Measurements from ENCODE around the gene AK1. TPM values are rescaled to one million over a fixed set of nuclear protein-coding genes. Genes with fewer than 3 reads are reported as not detected.

AK1 gene, protein sequence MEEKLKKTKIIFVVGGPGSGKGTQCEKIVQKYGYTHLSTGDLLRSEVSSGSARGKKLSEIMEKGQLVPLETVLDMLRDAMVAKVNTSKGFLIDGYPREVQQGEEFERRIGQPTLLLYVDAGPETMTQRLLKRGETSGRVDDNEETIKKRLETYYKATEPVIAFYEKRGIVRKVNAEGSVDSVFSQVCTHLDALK
- total RNA-seq (2022; extraction: Qiagen RNA extraction) = 41.1 to 85.2 TPM (median 75.6 TPM) in 5 replicates

DNA sequence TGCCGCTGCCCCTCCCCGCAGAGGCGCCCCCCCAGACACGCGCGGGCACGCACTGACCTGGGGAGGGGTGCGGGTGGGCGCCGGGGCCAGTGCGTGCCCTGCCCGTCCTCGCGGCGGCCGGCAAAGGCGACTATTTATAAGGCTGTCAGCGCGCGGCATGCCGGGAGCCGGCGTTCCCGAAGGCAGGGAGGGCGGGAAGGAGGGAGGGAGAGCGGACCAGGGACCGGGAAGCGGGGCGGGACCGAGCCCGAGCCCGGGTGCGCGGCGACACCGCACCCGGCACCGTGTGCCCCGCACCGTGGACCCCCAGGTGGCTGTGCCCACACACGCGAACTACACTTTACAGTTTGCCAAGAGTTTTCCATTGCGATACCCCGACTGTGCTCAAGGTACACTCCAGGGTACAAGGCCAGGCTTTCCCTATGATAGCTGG is at the start of gene AK1:
Gene AK1 (minus strand): TSS at position 110 of the 433 bp plus-strand sequence. CDS start 3,058 bp downstream, outside the sequence.

DNA sequence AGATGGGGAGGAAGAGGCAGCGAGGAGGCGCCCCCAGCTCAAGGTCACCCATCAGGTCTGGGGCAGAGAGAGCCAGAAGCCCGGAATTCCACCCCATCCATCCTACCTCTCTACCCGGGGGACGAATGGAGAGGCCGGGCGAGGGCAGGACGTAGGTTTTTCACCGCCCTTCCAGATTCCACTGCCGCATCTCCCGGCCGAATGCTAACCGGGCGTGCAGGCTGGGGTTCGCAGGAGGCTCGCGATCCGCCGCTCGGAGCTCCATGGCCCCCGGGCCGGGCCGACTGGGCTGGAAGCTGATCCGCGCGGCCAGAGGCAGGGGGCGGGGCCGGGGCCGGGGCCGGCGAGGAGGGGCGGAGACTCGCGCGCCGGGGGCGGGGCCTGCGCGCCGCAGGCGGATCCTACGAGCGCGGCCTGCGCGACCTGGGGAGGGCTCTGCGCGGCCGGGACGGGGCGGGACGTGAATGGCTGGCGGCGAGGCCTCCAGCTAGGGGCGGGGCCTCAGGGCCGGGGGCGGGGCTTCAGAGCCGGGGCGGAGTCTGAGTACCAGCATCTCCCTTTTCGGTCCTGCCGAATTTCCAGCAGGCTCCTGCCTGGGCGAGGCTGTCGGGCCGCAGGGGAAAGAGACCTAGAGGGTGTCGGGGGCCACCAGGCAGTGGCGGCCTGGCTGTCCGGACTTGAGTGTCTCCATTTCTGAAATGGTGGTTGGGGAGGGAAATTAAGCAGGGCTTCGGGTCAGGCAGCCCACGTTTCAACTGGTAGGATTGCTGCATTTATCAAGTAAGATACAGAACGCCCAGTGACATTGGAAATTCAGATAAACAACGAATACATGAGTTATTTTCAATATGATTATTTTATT is 39.5 kb upstream of the AK1 start, which contains the start of gene ST6GALNAC4:
Gene ST6GALNAC4 (minus strand): TSS at position 322 of the 862 bp plus-strand sequence. CDS start 622 bp downstream, outside the sequence.

DNA sequence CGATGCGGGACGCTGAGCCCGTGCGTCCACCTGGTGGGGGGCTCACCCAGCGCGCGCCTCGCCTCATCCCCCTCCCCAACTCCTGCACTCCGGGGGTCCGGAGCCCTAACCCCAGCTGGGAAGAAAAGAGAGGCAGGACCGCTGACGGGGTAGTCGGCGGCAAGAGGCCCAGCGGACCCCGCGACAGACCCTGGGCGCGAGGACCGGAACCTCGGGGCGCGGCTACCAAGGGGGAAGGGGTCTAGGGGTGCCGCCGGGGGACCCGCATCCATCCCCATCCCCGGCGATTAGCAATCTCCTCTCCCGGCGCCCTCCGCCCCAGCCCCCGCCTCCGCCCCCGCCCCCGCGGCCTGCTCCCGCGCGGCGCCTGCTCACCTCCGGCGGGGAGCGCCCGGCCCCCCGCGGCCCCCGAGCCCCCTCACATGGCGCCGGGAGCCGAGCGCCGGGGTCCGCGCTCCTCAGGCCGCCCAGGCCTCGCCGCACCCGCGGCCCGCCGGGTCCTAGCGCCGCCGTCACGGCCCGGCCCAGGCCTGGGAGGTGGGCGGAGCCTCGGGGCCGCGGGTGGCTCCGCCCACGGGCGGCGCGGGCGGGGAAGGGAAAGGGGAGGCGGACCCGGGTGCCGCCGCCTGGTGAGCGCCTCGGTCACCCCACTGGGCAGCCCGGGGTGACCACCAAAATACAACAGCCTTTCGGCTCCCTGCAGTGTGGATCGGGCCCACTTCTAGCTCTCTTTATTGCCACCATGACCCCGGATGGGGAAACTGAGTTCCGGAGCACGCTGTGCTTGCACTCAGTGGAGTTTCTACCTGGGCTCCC is 21.9 kb upstream of the AK1 start, which contains the start of gene ST6GALNAC6:
Gene ST6GALNAC6 (minus strand): TSS at position 476 of the 816 bp plus-strand sequence. CDS start 1,622 bp downstream, outside the sequence.

GRCh38 chr9:127854184-127854806 is 23.2 kb downstream of the AK1 start, which contains the start of gene ENG:
TSS of gene ENG (minus strand) at chr9:127854658. CDS start at chr9:127854355, 303 bp downstream.

Other genes starting within 250 kb of the AK1 start
- gene CFAP157, start 170.7 kb downstream of the AK1 start, total RNA-seq (2022; extraction: Qiagen RNA extraction) = 0.05 to 0.11 TPM (median 0.09 TPM) in 4 of 5 replicates, not detected in the other
- 15.3 to 24.0 TPM (median 18.6 TPM) in 5 replicates for gene PTRH1, start 162.0 kb downstream of the AK1 start, total RNA-seq (2022; extraction: Qiagen RNA extraction)
- gene TTC16, start 161.6 kb downstream of the AK1 start, total RNA-seq (2022; extraction: Qiagen RNA extraction) = 0.02 to 0.07 TPM (median 0.04 TPM) in 4 of 5 replicates, not detected in the other
- 10.5 to 15.8 TPM (median 15.2 TPM) in 5 replicates for gene TOR2A, start 142.4 kb downstream of the AK1 start, total RNA-seq (2022; extraction: Qiagen RNA extraction)
- gene SH2D3C, start 99.0 kb downstream of the AK1 start, total RNA-seq (2022; extraction: Qiagen RNA extraction) = 0.06 to 0.13 TPM (median 0.06 TPM) in 3 of 5 replicates, not detected in the others
- 42.0 to 50.0 TPM (median 43.1 TPM) in 5 replicates for gene CDK9, start 91.6 kb downstream of the AK1 start, total RNA-seq (2022; extraction: Qiagen RNA extraction)
- 41.2 to 53.8 TPM (median 48.2 TPM) in 5 replicates for gene FPGS, start 74.8 kb downstream of the AK1 start, total RNA-seq (2022; extraction: Qiagen RNA extraction)
- 0.07 to 0.16 TPM (median 0.09 TPM) in 5 replicates for gene ENG, start 23.0 kb downstream of the AK1 start, total RNA-seq (2022; extraction: Qiagen RNA extraction)
- 19.3 to 24.9 TPM (median 21.5 TPM) in 5 replicates for gene ST6GALNAC6, start 21.9 kb upstream of the AK1 start, total RNA-seq (2022; extraction: Qiagen RNA extraction)
- 9.3 to 19.4 TPM (median 16.2 TPM) in 5 replicates for gene ST6GALNAC4, start 39.4 kb upstream of the AK1 start, total RNA-seq (2022; extraction: Qiagen RNA extraction)
- gene PIP5KL1, start 53.1 kb upstream of the AK1 start, total RNA-seq (2022; extraction: Qiagen RNA extraction) = 1.2 to 2.0 TPM (median 1.6 TPM) in 5 replicates
- gene DPM2, start 60.2 kb upstream of the AK1 start, total RNA-seq (2022; extraction: Qiagen RNA extraction) = 35.5 to 42.3 TPM (median 41.1 TPM) in 5 replicates
- 32.2 to 51.9 TPM (median 43.0 TPM) in 5 replicates for gene EEIG1, start 103.3 kb upstream of the AK1 start, total RNA-seq (2022; extraction: Qiagen RNA extraction)
- gene NAIF1, start 189.6 kb upstream of the AK1 start, total RNA-seq (2022; extraction: Qiagen RNA extraction) = 4.9 to 8.2 TPM (median 7.3 TPM) in 5 replicates
- gene SLC25A25, start 190.6 kb upstream of the AK1 start, total RNA-seq (2022; extraction: Qiagen RNA extraction) = 7.0 to 8.3 TPM (median 7.7 TPM) in 5 replicates